Hepatocyte (in vitro differentiated cells): ENCODE data around the gene BCCIP. TPM values are rescaled to one million over a fixed set of nuclear protein-coding genes. Genes with fewer than 3 reads are reported as not detected.

Experiments
- DNase-seq: peaks from one replicate; pipeline ENCODE4 v3.0.0-alpha.2; 2016; ENCODE audit warnings: low spot score
- H2AFZ ChIP-seq: fragments of 200-600 bp; sonication (generic); 2 replicates; pipeline ENCODE4 v1.6.0; 2016; ENCODE audit warnings: antibody characterized with exemption, mild to moderate bottlenecking
- H3K27ac ChIP-seq: fragments of 200-600 bp; sonication (generic); 2 replicates; pipeline ENCODE4 v1.5.1; 2016; ENCODE audit warnings: mild to moderate bottlenecking
- H3K27me3 ChIP-seq: fragments of 200-600 bp; sonication (generic); 2 replicates; pipeline ENCODE4 v1.6.1; 2016
- H3K36me3 ChIP-seq: fragments of 200-600 bp; sonication (generic); replicated peaks from 2 replicates; pipeline ENCODE4 v1.5.1; 2016; ENCODE audit warnings: low read depth; ENCODE audit not compliant: insufficient read depth
- H3K4me1 ChIP-seq: fragments of 200-600 bp; sonication (generic); 2 replicates; pipeline ENCODE4 v1.5.1; 2016; ENCODE audit warnings: mild to moderate bottlenecking, moderate library complexity; ENCODE audit not compliant: insufficient read depth
- H3K4me2 ChIP-seq: fragments of 200-600 bp; sonication (generic); 2 replicates; pipeline ENCODE4 v1.6.0; 2016
- H3K4me3 ChIP-seq: fragments of 200-600 bp; sonication (generic); 2 replicates; pipeline ENCODE4 v1.5.1; 2016; ENCODE audit warnings: mild to moderate bottlenecking
- H3K79me2 ChIP-seq: fragments of 200-600 bp; sonication (generic); 2 replicates; pipeline ENCODE4 v1.6.0; 2017; ENCODE audit warnings: mild to moderate bottlenecking
- H3K9me2 ChIP-seq: fragments of 200-600 bp; sonication (generic); replicated peaks from 2 replicates; pipeline ENCODE4 v1.6.0; 2017; ENCODE audit warnings: mild to moderate bottlenecking; ENCODE audit not compliant: insufficient read depth
- H3K9me3 ChIP-seq: fragments of 200-600 bp; sonication (generic); 2 replicates; pipeline ENCODE4 v1.5.1; 2016; ENCODE audit warnings: low read depth, mild to moderate bottlenecking
- H4K20me1 ChIP-seq: fragments of 200-600 bp; sonication (generic); 2 replicates; pipeline ENCODE4 v1.6.0; 2016; ENCODE audit warnings: mild to moderate bottlenecking; ENCODE audit not compliant: insufficient read depth, poor library complexity, severe bottlenecking
- EZH2 ChIP-seq: fragments of 200-600 bp; sonication (generic); IDR thresholded peaks from 2 replicates; pipeline ENCODE4 v1.6.1; 2016; ENCODE audit warnings: antibody characterized with exemption, mild to moderate bottlenecking, borderline replicate concordance
- EZH2phosphoT487 ChIP-seq: fragments of 200-600 bp; sonication (generic); IDR thresholded peaks from one replicate; pipeline ENCODE4 v1.6.1; 2018; ENCODE audit warnings: antibody characterized with exemption, mild to moderate bottlenecking, low read depth, moderate library complexity; ENCODE audit not compliant: unreplicated experiment, severe bottlenecking
- WGBS: methylation state at CpG from one replicate; pipeline ENCODE4 v1.1.6; 2016; ENCODE audit warnings: low lambda C conversion rate; ENCODE audit errors: missing lambda C conversion rate; 5-methylcytosine and 5-hydroxymethylcytosine counted together
- polyA plus RNA-seq: library from polyadenylated mRNA; unstranded; fragments of >200 nt; fragmentation: Nextera tagmentation; extraction: Ambion mirVana; gene quantifications from 2 replicates; pipeline ENCODE4 v1.2.1, GENCODE V29; 2016
- total RNA-seq: library from RNA; depleted of rRNA; stranded (reverse); fragments of >200 nt; gene quantifications from 2 replicates; pipeline ENCODE4 v1.2.3, GENCODE V29; 2014
- TF ChIP-seq, protein P1 (sequence below): fragments of 200-600 bp; sonication (generic); IDR thresholded peaks from 2 replicates; pipeline ENCODE4 v1.5.1; 2016; ENCODE audit warnings: antibody characterized with exemption, mild to moderate bottlenecking; ENCODE audit not compliant: poor library complexity

Gene BCCIP
- total and polyA plus RNA-seq, 2 experiments from 2014 or later = 45.0 to 63.2 TPM

- Histone ChIP-seq H2AFZ (no peak overlapping the region), H3K27me3 (no peaks in the 10 kb centered on the region), H3K27ac (no peak overlapping the region), H3K9me3 (no peaks in the 10 kb centered on the region), H3K79me2 (no peaks in the 10 kb centered on the region), H3K9me2 (no peaks in the 10 kb centered on the region), H3K4me2 (no peak overlapping the region), H3K36me3 (no peaks in the 10 kb centered on the region), H4K20me1 (no peaks in the 10 kb centered on the region), H3K4me1 (no peaks in the 10 kb centered on the region), H3K4me3 (no peak overlapping the region)
- WGBS = 88% methylated on average over 2 of the region's 2 CpGs
- TF ChIP-seq EZH2 = no peak
- no peak for TF ChIP-seq EZH2phosphoT487
- TF ChIP-seq, protein P1, sequence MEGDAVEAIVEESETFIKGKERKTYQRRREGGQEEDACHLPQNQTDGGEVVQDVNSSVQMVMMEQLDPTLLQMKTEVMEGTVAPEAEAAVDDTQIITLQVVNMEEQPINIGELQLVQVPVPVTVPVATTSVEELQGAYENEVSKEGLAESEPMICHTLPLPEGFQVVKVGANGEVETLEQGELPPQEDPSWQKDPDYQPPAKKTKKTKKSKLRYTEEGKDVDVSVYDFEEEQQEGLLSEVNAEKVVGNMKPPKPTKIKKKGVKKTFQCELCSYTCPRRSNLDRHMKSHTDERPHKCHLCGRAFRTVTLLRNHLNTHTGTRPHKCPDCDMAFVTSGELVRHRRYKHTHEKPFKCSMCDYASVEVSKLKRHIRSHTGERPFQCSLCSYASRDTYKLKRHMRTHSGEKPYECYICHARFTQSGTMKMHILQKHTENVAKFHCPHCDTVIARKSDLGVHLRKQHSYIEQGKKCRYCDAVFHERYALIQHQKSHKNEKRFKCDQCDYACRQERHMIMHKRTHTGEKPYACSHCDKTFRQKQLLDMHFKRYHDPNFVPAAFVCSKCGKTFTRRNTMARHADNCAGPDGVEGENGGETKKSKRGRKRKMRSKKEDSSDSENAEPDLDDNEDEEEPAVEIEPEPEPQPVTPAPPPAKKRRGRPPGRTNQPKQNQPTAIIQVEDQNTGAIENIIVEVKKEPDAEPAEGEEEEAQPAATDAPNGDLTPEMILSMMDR = no peak
- no peak for DNase-seq
Measured at GRCh38 chr10:125836746-125837145, 13.4 kb downstream of the BCCIP start.

- no peak overlapping the region for H3K27ac ChIP-seq
Measured at GRCh38 chr10:125838802-125839575, 15.6 kb downstream of the BCCIP start.

DNA sequence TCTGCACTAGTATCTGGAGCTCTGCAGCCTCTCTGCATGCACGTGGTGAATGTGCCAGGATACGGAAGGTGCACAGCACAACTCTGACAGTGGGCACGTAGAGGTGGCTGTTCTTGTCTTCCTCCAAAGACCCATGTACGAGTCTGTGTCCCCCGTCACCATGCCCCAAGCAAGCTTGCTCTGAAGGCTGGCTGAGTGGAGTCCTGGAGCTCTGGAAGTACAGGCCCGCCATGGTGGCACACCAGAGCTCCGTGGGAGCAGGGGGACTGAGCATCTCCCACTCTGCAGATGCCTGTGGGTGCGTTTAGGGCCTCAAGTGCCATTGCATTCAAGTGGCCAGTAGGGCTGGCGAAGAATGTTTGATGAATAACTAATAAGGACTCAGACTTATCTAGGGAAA lies 17.1 kb downstream of the BCCIP start:
- Histone ChIP-seq H3K9me2 (no peaks in the 10 kb centered on the region), H3K36me3 (no peaks in the 10 kb centered on the region)

More at GRCh38 chr10:125838802-125839575, 15.6 kb downstream of the BCCIP start:
- Histone ChIP-seq H3K9me2 (no peaks in the 10 kb centered on the region), H4K20me1 (no peaks in the 10 kb centered on the region), H3K36me3 (no peaks in the 10 kb centered on the region), H3K4me3 (no peak overlapping the region), H3K27me3 (no peaks in the 10 kb centered on the region), H3K4me1 (no peaks in the 10 kb centered on the region), H2AFZ (no peak overlapping the region), H3K79me2 (no peaks in the 10 kb centered on the region), H3K9me3 (no peaks in the 10 kb centered on the region), H3K4me2 (no peak overlapping the region)
- DNase-seq = no peak
- no peak for TF ChIP-seq EZH2
- no peak for TF ChIP-seq EZH2phosphoT487
- TF ChIP-seq, protein P1 = no peak
- WGBS = 95% methylated on average over 9 of the region's 9 CpGs

GRCh38 chr10:125840955-125841354 lies 17.6 kb downstream of the BCCIP start:
- Histone ChIP-seq H3K27me3 (no peaks in the 10 kb centered on the region), H2AFZ (no peak overlapping the region), H4K20me1 (no peaks in the 10 kb centered on the region), H3K36me3 (no peaks in the 10 kb centered on the region), H3K79me2 (no peaks in the 10 kb centered on the region), H3K4me2 (no peak overlapping the region), H3K9me2 (no peaks in the 10 kb centered on the region), H3K4me3 (no peak overlapping the region), H3K4me1 (no peaks in the 10 kb centered on the region), H3K27ac (no peak overlapping the region), H3K9me3 (no peaks in the 10 kb centered on the region)
- 83% methylated on average over 3 of the region's 3 CpGs for WGBS
- no peak for DNase-seq
- TF ChIP-seq, protein P1 = no peak
- TF ChIP-seq EZH2 (no peak), EZH2phosphoT487 (no peak)

More for the DNA sequence above, 17.1 kb downstream of the BCCIP start:
- Histone ChIP-seq H3K4me2 (no peak overlapping the region), H3K27ac (no peak overlapping the region), H3K4me1 (no peaks in the 10 kb centered on the region), H2AFZ (no peak overlapping the region), H4K20me1 (no peaks in the 10 kb centered on the region), H3K9me3 (no peaks in the 10 kb centered on the region), H3K79me2 (no peaks in the 10 kb centered on the region), H3K4me3 (no peak overlapping the region), H3K27me3 (no peaks in the 10 kb centered on the region)
- TF ChIP-seq EZH2 = no peak
- 95% methylated on average over 9 of the region's 9 CpGs for WGBS
- no peak for DNase-seq
